ENCODE results near the gene ADM2. TPM values are rescaled to one million over a fixed set of nuclear protein-coding genes. Genes with fewer than 3 reads are reported as not detected.

ADM2 gene
- total RNA-seq, 1 experiment from 2014 or later, result 1.4 TPM

GRCh38 chr22:50523806-50524675 lies 42.7 kb downstream of the ADM2 start:
- Histone ChIP-seq H3K27ac (ENCODE audit: low read length) (no peak overlapping the region), H3K27me3 (ENCODE audit: low read length) (no peaks in the 10 kb centered on the region), H3K4me2 (ENCODE audit: low read depth, low read length, poor library complexity, severe bottlenecking) (peak overlapping the region; percentile 98), H3K9me3 (ENCODE audit: low read length) (no peaks in the 10 kb centered on the region), H3K79me2 (ENCODE audit: low read length) (peaks cover 22% of the 10 kb centered on the region), H3K9ac (ENCODE audit: low read length) (peak overlapping the region; percentile 85), H4K20me1 (ENCODE audit: insufficient read depth, low read depth, low read length) (peaks cover 14% of the 10 kb centered on the region), H3K4me3 (ENCODE audit: low read length) (peak overlapping the region; percentile 98), H2AFZ (ENCODE audit: low read length) (no peak overlapping the region), H3K36me3 (ENCODE audit: insufficient read depth, low read length) (0 out of 2 replicates have a peak, but pooled peaks cover 3% of the 10 kb centered on the region), H3K4me1 (ENCODE audit: low read length) (peaks cover 29% of the 10 kb centered on the region), H3K9me2 (replicated peaks; ENCODE audit: insufficient read depth, low read length) (no peaks in the 10 kb centered on the region)
- peak; percentile 52 for DNase-seq

GRCh38 chr22:50524676-50525103 lies 43.3 kb downstream of the ADM2 start:
- Histone ChIP-seq H3K9me2 (replicated peaks; ENCODE audit: insufficient read depth, low read length) (no peaks in the 10 kb centered on the region), H3K4me2 (ENCODE audit: low read depth, low read length, poor library complexity, severe bottlenecking) (peak overlapping the region; percentile 98), H3K4me3 (ENCODE audit: low read length) (peak overlapping the region; percentile 98), H3K36me3 (ENCODE audit: insufficient read depth, low read length) (no peaks in the 10 kb centered on the region), H4K20me1 (ENCODE audit: insufficient read depth, low read depth, low read length) (peaks cover 14% of the 10 kb centered on the region), H3K9ac (ENCODE audit: low read length) (peak overlapping the region; percentile 85), H3K27me3 (ENCODE audit: low read length) (no peaks in the 10 kb centered on the region), H2AFZ (ENCODE audit: low read length) (no peak overlapping the region), H3K9me3 (ENCODE audit: low read length) (no peaks in the 10 kb centered on the region), H3K27ac (ENCODE audit: low read length) (peak overlapping the region; percentile 87; the same call in 1 of the 2 replicates), H3K4me1 (ENCODE audit: low read length) (peaks cover 29% of the 10 kb centered on the region), H3K79me2 (ENCODE audit: low read length) (peaks cover 22% of the 10 kb centered on the region)
- no peak for DNase-seq

- peaks cover 22% of the 10 kb centered on the region for H3K79me2 ChIP-seq (ENCODE audit: low read length)
- peak within 1 kb of the TSS; percentile 63; the same call in 1 of the 2 replicates for H2AFZ ChIP-seq (ENCODE audit: low read length)
- H3K4me3 ChIP-seq (ENCODE audit: low read length), result peak within 1 kb of the TSS; percentile 98
These were observed 43.9 kb downstream of the ADM2 start, which contains the start of gene SCO2 for GRCh38 chr22:50525104-50525857. TSS of gene SCO2 (minus strand) at chr22:50525598. CDS start at chr22:50524411, 1,187 bp downstream.

GRCh38 chr22:50525858-50526107 lies 44.4 kb downstream of the ADM2 start:
- no peaks in the 10 kb centered on the region for H3K36me3 ChIP-seq (ENCODE audit: insufficient read depth, low read length)
- H3K9me2 ChIP-seq (replicated peaks; ENCODE audit: insufficient read depth, low read length), result no peaks in the 10 kb centered on the region
- no peaks in the 10 kb centered on the region for H3K9me3 ChIP-seq (ENCODE audit: low read length)
- peak overlapping the region; percentile 98 for H3K4me3 ChIP-seq (ENCODE audit: low read length)
- peak overlapping the region; percentile 85 for H3K9ac ChIP-seq (ENCODE audit: low read length)
- H3K4me2 ChIP-seq (ENCODE audit: low read depth, low read length, poor library complexity, severe bottlenecking), result peak overlapping the region; percentile 98
- H3K27me3 ChIP-seq (ENCODE audit: low read length), result no peaks in the 10 kb centered on the region
- H2AFZ ChIP-seq (ENCODE audit: low read length), result no peak overlapping the region
- no peak for DNase-seq
- H3K79me2 ChIP-seq (ENCODE audit: low read length), result peaks cover 22% of the 10 kb centered on the region
- H4K20me1 ChIP-seq (ENCODE audit: insufficient read depth, low read depth, low read length), result peaks cover 14% of the 10 kb centered on the region
- peak overlapping the region; percentile 87 for H3K27ac ChIP-seq (ENCODE audit: low read length)
- H3K4me1 ChIP-seq (ENCODE audit: low read length), result peaks cover 37% of the 10 kb centered on the region

More at GRCh38 chr22:50525104-50525857, 43.9 kb downstream of the ADM2 start, which contains the start of gene SCO2:
- H3K27me3 ChIP-seq (ENCODE audit: low read length), result no peaks in the 10 kb centered on the region
- peak within 1 kb of the TSS; percentile 87 for H3K27ac ChIP-seq (ENCODE audit: low read length)
- H3K9ac ChIP-seq (ENCODE audit: low read length), result peak within 1 kb of the TSS; percentile 85
- peaks cover 32% of the 10 kb centered on the region for H3K4me1 ChIP-seq (ENCODE audit: low read length)
- H3K36me3 ChIP-seq (ENCODE audit: insufficient read depth, low read length), result no peaks in the 10 kb centered on the region
- H4K20me1 ChIP-seq (ENCODE audit: insufficient read depth, low read depth, low read length), result peaks cover 14% of the 10 kb centered on the region
- no peaks in the 10 kb centered on the region for H3K9me2 ChIP-seq (replicated peaks; ENCODE audit: insufficient read depth, low read length)
- DNase-seq, result peak; percentile 99
- H3K9me3 ChIP-seq (ENCODE audit: low read length), result no peaks in the 10 kb centered on the region
- H3K4me2 ChIP-seq (ENCODE audit: low read depth, low read length, poor library complexity, severe bottlenecking), result peak within 1 kb of the TSS; percentile 98

- Histone ChIP-seq H3K4me3 (ENCODE audit: low read length) (peak overlapping the region; percentile 98), H3K4me1 (ENCODE audit: low read length) (peaks cover 41% of the 10 kb centered on the region), H3K79me2 (ENCODE audit: low read length) (peaks cover 22% of the 10 kb centered on the region)
These were observed 44.9 kb downstream of the ADM2 start for GRCh38 chr22:50526108-50526833.

GRCh38 chr22:50526834-50527801 lies 45.8 kb downstream of the ADM2 start:
- Histone ChIP-seq H3K4me2 (ENCODE audit: low read depth, low read length, poor library complexity, severe bottlenecking) (peak overlapping the region; percentile 98), H3K27ac (ENCODE audit: low read length) (peak overlapping the region; percentile 87), H2AFZ (ENCODE audit: low read length) (peak overlapping the region; percentile 63; the same call in 1 of the 2 replicates), H4K20me1 (ENCODE audit: insufficient read depth, low read depth, low read length) (peaks cover 14% of the 10 kb centered on the region), H3K4me3 (ENCODE audit: low read length) (peak overlapping the region; percentile 98), H3K79me2 (ENCODE audit: low read length) (peaks cover 22% of the 10 kb centered on the region), H3K9me3 (ENCODE audit: low read length) (no peaks in the 10 kb centered on the region), H3K27me3 (ENCODE audit: low read length) (no peaks in the 10 kb centered on the region), H3K9me2 (replicated peaks; ENCODE audit: insufficient read depth, low read length) (no peaks in the 10 kb centered on the region), H3K36me3 (ENCODE audit: insufficient read depth, low read length) (no peaks in the 10 kb centered on the region), H3K9ac (ENCODE audit: low read length) (peak overlapping the region; percentile 85), H3K4me1 (ENCODE audit: low read length) (peaks cover 49% of the 10 kb centered on the region)
- DNase-seq, result peak; percentile 86

More at GRCh38 chr22:50526108-50526833, 44.9 kb downstream of the ADM2 start:
- peak; percentile 93 for DNase-seq
- Histone ChIP-seq H4K20me1 (ENCODE audit: insufficient read depth, low read depth, low read length) (peaks cover 14% of the 10 kb centered on the region), H3K9me2 (replicated peaks; ENCODE audit: insufficient read depth, low read length) (no peaks in the 10 kb centered on the region), H2AFZ (ENCODE audit: low read length) (peak overlapping the region; percentile 63; the same call in 1 of the 2 replicates), H3K4me2 (ENCODE audit: low read depth, low read length, poor library complexity, severe bottlenecking) (peak overlapping the region; percentile 98), H3K9ac (ENCODE audit: low read length) (peak overlapping the region; percentile 85), H3K36me3 (ENCODE audit: insufficient read depth, low read length) (no peaks in the 10 kb centered on the region), H3K27me3 (ENCODE audit: low read length) (no peaks in the 10 kb centered on the region), H3K9me3 (ENCODE audit: low read length) (no peaks in the 10 kb centered on the region), H3K27ac (ENCODE audit: low read length) (peak overlapping the region; percentile 87)

Data from Karpas-422 (cell line).